Ectodermal cell (in vitro differentiated cells): Measurements from ENCODE around the gene XXYLT1.

Source experiments
- H3K27ac ChIP-seq: 2 replicates; pipeline ENCODE4 v1.7.0; 2013; ENCODE audit warnings: mild to moderate bottlenecking, low read depth, low read length; ENCODE audit not compliant: insufficient read depth, poor library complexity, severe bottlenecking
- H3K27me3 ChIP-seq: 2 replicates; pipeline ENCODE4 v1.7.0; 2013; ENCODE audit warnings: mild to moderate bottlenecking, low read length; ENCODE audit not compliant: insufficient read depth, control insufficient read depth, poor library complexity, severe bottlenecking
- H3K36me3 ChIP-seq: one replicate; pipeline ENCODE4 v1.7.0; 2013; ENCODE audit warnings: low read length; ENCODE audit not compliant: control insufficient read depth, insufficient read depth
- H3K4me1 ChIP-seq: one replicate; pipeline ENCODE4 v1.7.0; 2013; ENCODE audit warnings: low read length; ENCODE audit not compliant: control insufficient read depth, insufficient read depth
- H3K4me3 ChIP-seq: 2 replicates; pipeline ENCODE4 v1.7.0; 2013; ENCODE audit warnings: low read depth, low read length, control low read depth; ENCODE audit not compliant: insufficient read depth
- H3K9me3 ChIP-seq: 2 replicates; pipeline ENCODE4 v1.7.0; 2013; ENCODE audit warnings: mild to moderate bottlenecking, low read length, moderate library complexity; ENCODE audit not compliant: control insufficient read depth
- WGBS, 2 experiments: methylation state at CpG; one replicate each; pipeline ENCODE4 v1.1.7; 2013; ENCODE audit warnings: missing lambda C conversion rate in 2 of 2; 5-methylcytosine and 5-hydroxymethylcytosine counted together

XXYLT1 gene

GRCh38 chr3:195028877-195029606 lies 241.9 kb downstream of the XXYLT1 start:
- H3K4me1 ChIP-seq: no peaks in the 10 kb centered on the region
- H3K4me3 ChIP-seq: no peak overlapping the region
- H3K27me3 ChIP-seq: no peaks in the 10 kb centered on the region
- WGBS, 2 experiments: 96% methylated on average over 8 of the region's 8 CpGs
- no peak overlapping the region for H3K27ac ChIP-seq
- no peaks in the 10 kb centered on the region for H3K36me3 ChIP-seq
- H3K9me3 ChIP-seq: no peaks in the 10 kb centered on the region

- Histone ChIP-seq H3K36me3 (no peaks in the 10 kb centered on the region), H3K27ac (no peak overlapping the region), H3K27me3 (no peaks in the 10 kb centered on the region), H3K4me3 (no peak overlapping the region), H3K9me3 (no peaks in the 10 kb centered on the region), H3K4me1 (no peaks in the 10 kb centered on the region)
- 96% methylated on average over 4 of the region's 4 CpGs for WGBS, 2 experiments
Measured at GRCh38 chr3:195025884-195026200, 245.1 kb downstream of the XXYLT1 start.

GRCh38 chr3:195025056-195025883 lies 245.7 kb downstream of the XXYLT1 start:
- Histone ChIP-seq H3K27ac (no peak overlapping the region), H3K27me3 (no peaks in the 10 kb centered on the region), H3K4me1 (no peaks in the 10 kb centered on the region), H3K9me3 (no peaks in the 10 kb centered on the region), H3K4me3 (no peak overlapping the region), H3K36me3 (no peaks in the 10 kb centered on the region)
- WGBS, 2 experiments: 94 to 95% methylated on average over 17 of the region's 17 CpGs

- no peak overlapping the region for H3K4me3 ChIP-seq
- no peak overlapping the region for H3K27ac ChIP-seq
- H3K9me3 ChIP-seq: no peaks in the 10 kb centered on the region
- WGBS, 2 experiments: 88 to 89% methylated on average over 11 of the region's 11 CpGs
- H3K4me1 ChIP-seq: no peaks in the 10 kb centered on the region
- peaks cover 4% of the 10 kb centered on the region for H3K27me3 ChIP-seq
- no peaks in the 10 kb centered on the region for H3K36me3 ChIP-seq
Measured at GRCh38 chr3:195023989-195024388, 247.0 kb downstream of the XXYLT1 start.

GRCh38 chr3:195023576-195023975 lies 247.4 kb downstream of the XXYLT1 start:
- no peak overlapping the region for H3K4me3 ChIP-seq
- H3K9me3 ChIP-seq: no peaks in the 10 kb centered on the region
- H3K27me3 ChIP-seq: peaks cover 4% of the 10 kb centered on the region
- no peaks in the 10 kb centered on the region for H3K36me3 ChIP-seq
- H3K27ac ChIP-seq: no peak overlapping the region
- H3K4me1 ChIP-seq: no peaks in the 10 kb centered on the region
- WGBS, 2 experiments: 44 to 60% methylated on average over 2 of the region's 2 CpGs

- WGBS, 2 experiments: 75 to 86% methylated on average over 3 of the region's 3 CpGs
Measured at GRCh38 chr3:195021692-195022091, 249.3 kb downstream of the XXYLT1 start.

GRCh38 chr3:195020921-195021320 lies 250.0 kb downstream of the XXYLT1 start:
- Histone ChIP-seq H3K27ac (no peak overlapping the region), H3K4me3 (no peak overlapping the region), H3K27me3 (peaks cover 4% of the 10 kb centered on the region), H3K4me1 (no peaks in the 10 kb centered on the region), H3K36me3 (no peaks in the 10 kb centered on the region), H3K9me3 (no peaks in the 10 kb centered on the region)
- WGBS, 2 experiments: 96 to 98% methylated on average over 1 of the region's 1 CpG

More at GRCh38 chr3:195021692-195022091, 249.3 kb downstream of the XXYLT1 start:
- no peaks in the 10 kb centered on the region for H3K9me3 ChIP-seq
- H3K27ac ChIP-seq: no peak overlapping the region
- H3K27me3 ChIP-seq: peaks cover 4% of the 10 kb centered on the region
- H3K4me1 ChIP-seq: no peaks in the 10 kb centered on the region
- no peaks in the 10 kb centered on the region for H3K36me3 ChIP-seq
- no peak overlapping the region for H3K4me3 ChIP-seq

GRCh38 chr3:195020185-195020584 lies 250.8 kb downstream of the XXYLT1 start:
- Histone ChIP-seq H3K4me3 (no peak overlapping the region), H3K27me3 (peaks cover 4% of the 10 kb centered on the region)
- 87% methylated on average over 4 of the region's 4 CpGs for WGBS, 2 experiments

GRCh38 chr3:195019335-195019734 lies 251.6 kb downstream of the XXYLT1 start:
- H3K4me3 ChIP-seq: no peak overlapping the region
- H3K4me1 ChIP-seq: no peaks in the 10 kb centered on the region
- WGBS, 2 experiments: 89 to 91% methylated on average over 6 of the region's 6 CpGs
- no peaks in the 10 kb centered on the region for H3K36me3 ChIP-seq
- H3K27ac ChIP-seq: no peak overlapping the region
- H3K27me3 ChIP-seq: peaks cover 4% of the 10 kb centered on the region
- no peaks in the 10 kb centered on the region for H3K9me3 ChIP-seq

More at GRCh38 chr3:195020185-195020584, 250.8 kb downstream of the XXYLT1 start:
- Histone ChIP-seq H3K4me1 (no peaks in the 10 kb centered on the region), H3K9me3 (no peaks in the 10 kb centered on the region), H3K36me3 (no peaks in the 10 kb centered on the region), H3K27ac (no peak overlapping the region)
